HG03354 (cell line): Measurements from ENCODE around the gene BICRA.
A peak's percentile ranks its signal among the peaks of the same experiment; 100 is the strongest.

Experiments
- ATAC-seq: cut with Tn5 transposase; IDR thresholded peaks from one replicate; pipeline ENCODE4 v1.9.1; 2021; ENCODE audit warnings: mild to moderate bottlenecking; ENCODE audit not compliant: unreplicated experiment, poor library complexity, severe bottlenecking

Gene BICRA

GRCh38 chr19:47600246-47601179 is 8.4 kb upstream of the BICRA start:
- peak; percentile 92 for ATAC-seq

- no peak for ATAC-seq
Observed at GRCh38 chr19:47601180-47601904, 7.6 kb upstream of the BICRA start.

GRCh38 chr19:47603706-47604565 is 5.0 kb upstream of the BICRA start:
- no peak for ATAC-seq

GRCh38 chr19:47607564-47608073 is 1.3 kb upstream of the BICRA start:
- no peak for ATAC-seq

- peak; percentile 80 for ATAC-seq
Observed at GRCh38 chr19:47608074-47608918, 638 bp upstream of the BICRA start.

GRCh38 chr19:47609906-47610894 is 1.3 kb downstream of the BICRA start:
- no peak for ATAC-seq

GRCh38 chr19:47610902-47611301 is 2.0 kb downstream of the BICRA start:
- no peak for ATAC-seq

- ATAC-seq: no peak
Observed at GRCh38 chr19:47613165-47614020, 4.5 kb downstream of the BICRA start.

- no peak for ATAC-seq
Observed at GRCh38 chr19:47614021-47614295, 5.0 kb downstream of the BICRA start.

- no peak for ATAC-seq
Observed at GRCh38 chr19:47614559-47614958, 5.6 kb downstream of the BICRA start.

- no peak for ATAC-seq
Observed at GRCh38 chr19:47615230-47615629, 6.3 kb downstream of the BICRA start.

GRCh38 chr19:47615714-47616113 is 6.8 kb downstream of the BICRA start:
- no peak for ATAC-seq

- ATAC-seq: no peak
Observed at GRCh38 chr19:47618771-47619170, 9.8 kb downstream of the BICRA start.

GRCh38 chr19:47619763-47620162 is 10.8 kb downstream of the BICRA start:
- no peak for ATAC-seq

GRCh38 chr19:47623151-47623920 is 14.4 kb downstream of the BICRA start:
- no peak for ATAC-seq

GRCh38 chr19:47623921-47624391 is 15.0 kb downstream of the BICRA start:
- no peak for ATAC-seq
